OCI-LY1 (cell line): Measurements from ENCODE around the gene MFSD12.

Experiments used
- EZH2 ChIP-seq: fragments of 200-600 bp; sonication (generic), shearing (Covaris generic); IDR thresholded peaks from 2 replicates; pipeline ENCODE4 v1.8.0; 2017; ENCODE audit warnings: borderline replicate concordance, mixed run types, mild to moderate bottlenecking, antibody characterized with exemption, low read length, moderate library complexity, mixed read lengths
- TF ChIP-seq, protein P1 (sequence below): fragments of 200-600 bp; sonication (generic), shearing (Covaris generic); IDR thresholded peaks from 2 replicates; pipeline ENCODE4 v1.5.1; 2017; ENCODE audit warnings: mild to moderate bottlenecking, antibody characterized with exemption, low read length, moderate library complexity, mixed read lengths

DNA sequence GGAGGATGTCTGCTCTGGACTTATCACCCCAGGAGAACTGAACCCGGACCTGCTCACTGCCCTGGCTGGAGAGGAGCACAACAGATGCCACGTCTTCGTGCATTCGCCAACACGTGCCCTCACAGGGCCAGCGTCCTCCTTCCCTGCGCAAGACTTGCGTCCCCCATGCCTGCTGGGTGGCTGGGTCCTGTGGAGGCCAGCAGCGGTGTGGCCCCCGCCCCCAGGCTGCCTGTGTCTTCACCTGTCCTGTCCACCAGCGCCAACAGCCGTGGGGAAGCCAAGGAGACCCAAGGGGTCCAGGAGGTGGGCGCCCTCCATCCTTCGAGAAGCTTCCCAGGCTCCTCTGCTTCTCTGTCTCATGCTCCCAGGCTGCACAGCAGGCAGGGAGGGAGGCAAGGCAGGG lies 21.8 kb downstream of the MFSD12 start:
- TF ChIP-seq, protein P1, sequence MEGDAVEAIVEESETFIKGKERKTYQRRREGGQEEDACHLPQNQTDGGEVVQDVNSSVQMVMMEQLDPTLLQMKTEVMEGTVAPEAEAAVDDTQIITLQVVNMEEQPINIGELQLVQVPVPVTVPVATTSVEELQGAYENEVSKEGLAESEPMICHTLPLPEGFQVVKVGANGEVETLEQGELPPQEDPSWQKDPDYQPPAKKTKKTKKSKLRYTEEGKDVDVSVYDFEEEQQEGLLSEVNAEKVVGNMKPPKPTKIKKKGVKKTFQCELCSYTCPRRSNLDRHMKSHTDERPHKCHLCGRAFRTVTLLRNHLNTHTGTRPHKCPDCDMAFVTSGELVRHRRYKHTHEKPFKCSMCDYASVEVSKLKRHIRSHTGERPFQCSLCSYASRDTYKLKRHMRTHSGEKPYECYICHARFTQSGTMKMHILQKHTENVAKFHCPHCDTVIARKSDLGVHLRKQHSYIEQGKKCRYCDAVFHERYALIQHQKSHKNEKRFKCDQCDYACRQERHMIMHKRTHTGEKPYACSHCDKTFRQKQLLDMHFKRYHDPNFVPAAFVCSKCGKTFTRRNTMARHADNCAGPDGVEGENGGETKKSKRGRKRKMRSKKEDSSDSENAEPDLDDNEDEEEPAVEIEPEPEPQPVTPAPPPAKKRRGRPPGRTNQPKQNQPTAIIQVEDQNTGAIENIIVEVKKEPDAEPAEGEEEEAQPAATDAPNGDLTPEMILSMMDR, result no peak
- no peak for TF ChIP-seq EZH2
